Spleen (tissue), 11 donors: ENCODE measurements around the gene ZSWIM2. TPM values are rescaled to one million over a fixed set of nuclear protein-coding genes. Genes with fewer than 3 reads are reported as not detected.

Source experiments
- DNase-seq: peaks from one replicate; pipeline ENCODE4 v3.0.0-alpha.2; 2020
- H3K27ac ChIP-seq, 8 donors: fragments of 200-600 bp; sonication (generic) in 7 of 8; 1 replicate in 4 of 8; 2 replicates in 4 of 8; pipeline versions ENCODE4 v1.5.0 to v1.8.0; 2016 to 2021; ENCODE audit warnings: inconsistent platforms in 4 of 8, mild to moderate bottlenecking in 4 of 8, moderate library complexity in 1 of 8
- H3K27me3 ChIP-seq, 7 donors: fragments of 200-600 bp; sonication (generic) in 6 of 7; replicated peaks in 1 of 7; 1 replicate in 4 of 7; 2 replicates in 3 of 7; pipeline versions ENCODE4 v1.5.0 to v1.8.0; 2016 to 2021; ENCODE audit warnings: inconsistent platforms in 3 of 7, mild to moderate bottlenecking in 1 of 7
- H3K36me3 ChIP-seq, 6 donors: fragments of 200-600 bp; sonication (generic) in 5 of 6; 1 replicate in 4 of 6; 2 replicates in 2 of 6; pipeline versions ENCODE4 v1.5.0 to v1.8.0; 2016 to 2021; ENCODE audit warnings: inconsistent platforms in 2 of 6
- H3K4me1 ChIP-seq, 6 donors: fragments of 200-600 bp; sonication (generic) in 5 of 6; 1 replicate in 3 of 6; 2 replicates in 3 of 6; pipeline versions ENCODE4 v1.5.0 to v1.8.0; 2016 to 2021; ENCODE audit warnings: inconsistent platforms in 3 of 6
- H3K4me3 ChIP-seq, 8 donors: fragments of 200-600 bp; sonication (generic) in 7 of 8; 1 replicate in 4 of 8; 2 replicates in 4 of 8; pipeline versions ENCODE4 v1.5.0 to v1.8.0; 2016 to 2021; ENCODE audit warnings: inconsistent platforms in 4 of 8, mild to moderate bottlenecking in 4 of 8, moderate library complexity in 2 of 8
- H3K9me3 ChIP-seq, 8 donors: fragments of 200-600 bp; sonication (generic) in 7 of 8; 1 replicate in 4 of 8; 2 replicates in 4 of 8; pipeline versions ENCODE4 v1.5.0 to v1.8.0; 2016 to 2021; ENCODE audit warnings: inconsistent platforms in 4 of 8
- POLR2A ChIP-seq, 3 donors: fragments of 450-650 bp; IDR thresholded peaks; one replicate each; pipeline ENCODE4 v1.5.1; 2017; ENCODE audit warnings: antibody characterized with exemption in 3 of 3, mild to moderate bottlenecking in 1 of 3
- POLR2AphosphoS5 ChIP-seq, 3 donors: sonication (generic); formaldehyde crosslinking; IDR thresholded peaks; one replicate each; pipeline ENCODE4 v1.5.1; 2017; ENCODE audit warnings: antibody characterized with exemption in 3 of 3
- WGBS, 5 donors: extraction: QIAGEN DNeasy Blood & Tissue Kit in 3 of 5; methylation state at CpG; one replicate each; pipeline versions ENCODE4 v1.1.5 to v1.1.7; 2013 to 2018; 5-methylcytosine and 5-hydroxymethylcytosine counted together
- intact Hi-C: fragments of 100-400 bp; cut with DNase I; formaldehyde crosslinking; loops from one replicate; pipeline ENCODE4 v1.15.0; 2023; ENCODE audit warnings: low total_unique reads
- polyA plus RNA-seq, 3 donors: library from polyadenylated mRNA; stranded (reverse); fragments of 200-250 nt; gene quantifications; one replicate each; pipeline ENCODE4 v1.2.1, GENCODE V29; 2013
- total RNA-seq, 7 donors: library from RNA; depleted of rRNA in 3 of 7; stranded (reverse); fragments of >200 nt in 3 of 7; fragmentation: NEBNext Ultra II Directional in 4 of 7; extraction: Animal tissue kit (Norgen Biotek cat#: 25700) in 4 of 7; gene quantifications; one replicate each; pipeline versions ENCODE4 v1.1.0 to v1.2.1, GENCODE V29; 2016 to 2021
- TF ChIP-seq, protein P1 (sequence below), 11 experiments: fragments of 200-600 bp in 7 of 11; fragments of 450-650 bp in 4 of 11; sonication (generic) in 4 of 11; IDR thresholded peaks in 8 of 11; conservative IDR thresholded peaks in 3 of 11; 1 replicate in 7 of 11; 2 replicates in 4 of 11; pipeline versions ENCODE4 v1.4.0 to v1.8.0; 2016 to 2021; ENCODE audit warnings: antibody characterized with exemption in 11 of 11, inconsistent platforms in 4 of 11, mild to moderate bottlenecking in 1 of 11
- donor health status: healthy with polysubstance abuse.
- donor health status: DM: no; HTN: no; CAD: no; lungs with moderate emphysema.
- donor health status: DM: no; HTN: no; CAD: no.
- donor health status: Bipolar disorder and iron deficiency.
- donor health status: healthy.
- donor health status: DM: no; HTN: no; CAD: no.
- donor health status: DM: yes; HTN: yes; CAD: no.

Gene ZSWIM2
- total and polyA plus RNA-seq, 10 donors, result not detected

- Histone ChIP-seq H3K4me3 (no peak overlapping the region), H3K27ac (no peak overlapping the region), H3K4me1 (peaks cover 0 to 10% (median 0%) of the 10 kb centered on the region in 6 donors), H3K27me3 (no peaks in the 10 kb centered on the region), H3K36me3 (no peaks in the 10 kb centered on the region), H3K9me3 (peaks cover 0 to 51% (median 29%) of the 10 kb centered on the region in 8 donors)
- TF ChIP-seq POLR2A (IDR thresholded peaks at IDR 0.05) (no peak), POLR2AphosphoS5 (IDR thresholded peaks at IDR 0.05) (no peak)
- TF ChIP-seq, protein P1, sequence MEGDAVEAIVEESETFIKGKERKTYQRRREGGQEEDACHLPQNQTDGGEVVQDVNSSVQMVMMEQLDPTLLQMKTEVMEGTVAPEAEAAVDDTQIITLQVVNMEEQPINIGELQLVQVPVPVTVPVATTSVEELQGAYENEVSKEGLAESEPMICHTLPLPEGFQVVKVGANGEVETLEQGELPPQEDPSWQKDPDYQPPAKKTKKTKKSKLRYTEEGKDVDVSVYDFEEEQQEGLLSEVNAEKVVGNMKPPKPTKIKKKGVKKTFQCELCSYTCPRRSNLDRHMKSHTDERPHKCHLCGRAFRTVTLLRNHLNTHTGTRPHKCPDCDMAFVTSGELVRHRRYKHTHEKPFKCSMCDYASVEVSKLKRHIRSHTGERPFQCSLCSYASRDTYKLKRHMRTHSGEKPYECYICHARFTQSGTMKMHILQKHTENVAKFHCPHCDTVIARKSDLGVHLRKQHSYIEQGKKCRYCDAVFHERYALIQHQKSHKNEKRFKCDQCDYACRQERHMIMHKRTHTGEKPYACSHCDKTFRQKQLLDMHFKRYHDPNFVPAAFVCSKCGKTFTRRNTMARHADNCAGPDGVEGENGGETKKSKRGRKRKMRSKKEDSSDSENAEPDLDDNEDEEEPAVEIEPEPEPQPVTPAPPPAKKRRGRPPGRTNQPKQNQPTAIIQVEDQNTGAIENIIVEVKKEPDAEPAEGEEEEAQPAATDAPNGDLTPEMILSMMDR (IDR thresholded peaks at IDR 0.05 in 8 of 11, conservative IDR thresholded peaks at IDR 0.05 in 3 of 11), result no peak
- WGBS, 5 donors, result 64 to 86% (median 76%) methylated on average over 1 of the region's 1 CpG
- intact Hi-C loops, result no loop called here
- DNase-seq, result no peak
Observed at GRCh38 chr2:186881660-186882059, 32.7 kb upstream of the ZSWIM2 start.

DNA sequence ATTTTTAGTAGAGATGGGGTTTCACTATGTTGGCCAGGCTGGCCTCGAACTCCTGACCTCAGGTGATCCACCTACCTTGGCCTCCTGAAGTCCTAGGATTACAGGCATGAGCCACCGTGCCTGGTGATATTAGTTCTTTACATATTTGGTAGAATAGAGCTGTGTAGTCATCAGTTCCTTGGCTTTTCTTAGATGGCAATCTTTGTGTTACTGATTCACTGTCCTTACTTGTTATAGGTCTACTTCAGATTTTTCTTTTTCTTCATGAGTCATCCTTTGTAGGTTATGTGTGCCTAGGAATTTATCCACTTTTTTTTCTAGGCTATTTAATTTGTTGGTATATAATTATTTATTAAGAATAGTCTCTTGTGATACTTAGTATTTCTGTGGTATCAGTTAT, 30.3 kb upstream of the ZSWIM2 start:
- H3K27me3 ChIP-seq, result no peaks in the 10 kb centered on the region
- WGBS, 5 donors, result 63 to 94% (median 88%) methylated on average over 2 of the region's 2 CpGs
- intact Hi-C loops, result no loop called here
- no peak for DNase-seq
- peaks cover 0 to 3% (median 0%) of the 10 kb centered on the region in 6 donors for H3K4me1 ChIP-seq
- no peaks in the 10 kb centered on the region for H3K36me3 ChIP-seq
- no peak overlapping the region for H3K27ac ChIP-seq
- peaks cover 0 to 57% (median 29%) of the 10 kb centered on the region in 8 donors for H3K9me3 ChIP-seq
- H3K4me3 ChIP-seq, result no peak overlapping the region
- TF ChIP-seq POLR2AphosphoS5 (IDR thresholded peaks at IDR 0.05), result no peak
- TF ChIP-seq POLR2A (IDR thresholded peaks at IDR 0.05), result no peak
- TF ChIP-seq, protein P1 (IDR thresholded peaks at IDR 0.05 in 8 of 11, conservative IDR thresholded peaks at IDR 0.05 in 3 of 11), result no peak

DNA sequence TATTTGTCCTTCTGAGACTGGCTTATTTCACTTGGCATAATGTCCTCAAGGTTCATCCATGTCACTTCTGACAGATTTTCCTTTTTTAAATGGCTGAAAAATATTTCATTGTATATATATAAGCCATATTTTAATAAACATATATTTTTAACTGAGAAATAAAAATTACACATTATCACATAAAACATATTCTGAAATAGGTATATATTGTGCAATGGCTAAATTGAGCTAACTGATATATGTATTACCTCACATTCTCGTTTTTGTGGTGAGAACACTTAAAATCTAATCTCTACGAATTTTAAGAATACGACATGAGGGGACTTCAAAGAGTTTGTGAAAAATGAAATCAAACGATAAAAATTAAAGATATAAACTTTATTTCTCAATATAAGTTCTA, 25.7 kb upstream of the ZSWIM2 start:
- DNase-seq, result no peak
- H3K9me3 ChIP-seq, result peaks cover 0 to 21% (median 1%) of the 10 kb centered on the region in 8 donors
- 76 to 94% (median 86%) methylated on average over 4 of the region's 4 CpGs for WGBS, 5 donors
- peaks cover 0 to 3% (median 0%) of the 10 kb centered on the region in 6 donors for H3K4me1 ChIP-seq
- intact Hi-C loops, result no loop called here
- TF ChIP-seq POLR2A (IDR thresholded peaks at IDR 0.05), result no peak
- TF ChIP-seq POLR2AphosphoS5 (IDR thresholded peaks at IDR 0.05), result no peak
- TF ChIP-seq, protein P1 (IDR thresholded peaks at IDR 0.05 in 8 of 11, conservative IDR thresholded peaks at IDR 0.05 in 3 of 11), result no peak
- H3K27ac ChIP-seq, result no peak overlapping the region
- no peaks in the 10 kb centered on the region for H3K27me3 ChIP-seq
- H3K36me3 ChIP-seq, result no peaks in the 10 kb centered on the region
- H3K4me3 ChIP-seq, result no peak overlapping the region

GRCh38 chr2:186871881-186872280, 22.9 kb upstream of the ZSWIM2 start:
- WGBS, 5 donors, result 53 to 69% (median 67%) methylated on average over 2 of the region's 2 CpGs
- Histone ChIP-seq H3K36me3 (no peaks in the 10 kb centered on the region), H3K9me3 (peaks cover 0 to 6% (median 0%) of the 10 kb centered on the region in 8 donors), H3K27ac (no peak overlapping the region), H3K27me3 (no peaks in the 10 kb centered on the region), H3K4me3 (no peak overlapping the region), H3K4me1 (peaks cover 0 to 3% (median 0%) of the 10 kb centered on the region in 6 donors)
- TF ChIP-seq, protein P1 (IDR thresholded peaks at IDR 0.05 in 8 of 11, conservative IDR thresholded peaks at IDR 0.05 in 3 of 11), result no peak
- TF ChIP-seq POLR2A (IDR thresholded peaks at IDR 0.05), result no peak
- no peak for TF ChIP-seq POLR2AphosphoS5 (IDR thresholded peaks at IDR 0.05)
- intact Hi-C loops, result no loop called here
- DNase-seq, result no peak
